Measurements from ENCODE around the gene H1-8.
"Not testable (repeated sequence)": the region's sequence is repeated elsewhere in the genome, so short reads cannot be mapped to it uniquely, and the experiment has no call there.

Gene H1-8, protein sequence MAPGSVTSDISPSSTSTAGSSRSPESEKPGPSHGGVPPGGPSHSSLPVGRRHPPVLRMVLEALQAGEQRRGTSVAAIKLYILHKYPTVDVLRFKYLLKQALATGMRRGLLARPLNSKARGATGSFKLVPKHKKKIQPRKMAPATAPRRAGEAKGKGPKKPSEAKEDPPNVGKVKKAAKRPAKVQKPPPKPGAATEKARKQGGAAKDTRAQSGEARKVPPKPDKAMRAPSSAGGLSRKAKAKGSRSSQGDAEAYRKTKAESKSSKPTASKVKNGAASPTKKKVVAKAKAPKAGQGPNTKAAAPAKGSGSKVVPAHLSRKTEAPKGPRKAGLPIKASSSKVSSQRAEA

DNA sequence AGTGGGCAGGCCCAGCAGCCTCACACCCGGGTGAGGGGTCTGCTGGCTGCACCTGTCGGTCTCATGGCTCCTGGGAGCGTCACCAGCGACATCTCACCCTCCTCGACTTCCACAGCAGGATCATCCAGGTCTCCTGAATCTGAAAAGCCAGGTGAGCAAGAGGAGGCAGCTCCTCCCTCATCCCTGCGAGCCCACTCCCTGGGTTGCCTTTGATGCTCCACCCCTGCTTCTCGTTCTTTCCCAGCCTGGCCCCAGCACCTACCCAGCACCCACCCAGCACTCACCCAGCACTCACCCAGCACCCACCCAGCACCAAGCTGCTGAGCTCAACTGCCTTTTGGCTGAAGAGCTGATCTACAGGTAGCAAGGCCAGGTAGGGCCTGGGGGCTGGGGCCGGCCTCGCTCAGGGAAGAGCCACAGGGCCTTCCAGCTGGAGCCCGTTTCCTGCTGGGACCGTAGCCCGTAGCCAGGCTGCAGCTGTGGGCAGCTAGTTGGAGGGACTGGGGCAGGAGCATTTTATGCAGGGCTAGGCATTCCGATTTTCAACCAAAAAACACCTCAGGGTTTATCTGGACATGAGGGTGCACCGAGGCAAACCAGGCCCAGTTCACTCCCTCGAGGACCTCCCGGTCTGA lies at the start of gene H1-8:
Gene H1-8 (plus strand): TSS at position 20 of the 635 bp plus-strand sequence. CDS start 44 bp downstream, at position 64.
- Mint-ChIP-seq H3K9me3 (no peaks in the 10 kb centered on the region), H3K36me3 (no peaks in the 10 kb centered on the region), H3K4me1 (no peaks in the 10 kb centered on the region), H3K27ac (no peak within 1 kb of the TSS), H3K4me3 (no peak within 1 kb of the TSS), H3K27me3 (peaks cover 0 to 2% of the 10 kb centered on the region in 2 donors)
- DNase-seq (no peak), ATAC-seq (replicated peaks) (no peak)

DNA sequence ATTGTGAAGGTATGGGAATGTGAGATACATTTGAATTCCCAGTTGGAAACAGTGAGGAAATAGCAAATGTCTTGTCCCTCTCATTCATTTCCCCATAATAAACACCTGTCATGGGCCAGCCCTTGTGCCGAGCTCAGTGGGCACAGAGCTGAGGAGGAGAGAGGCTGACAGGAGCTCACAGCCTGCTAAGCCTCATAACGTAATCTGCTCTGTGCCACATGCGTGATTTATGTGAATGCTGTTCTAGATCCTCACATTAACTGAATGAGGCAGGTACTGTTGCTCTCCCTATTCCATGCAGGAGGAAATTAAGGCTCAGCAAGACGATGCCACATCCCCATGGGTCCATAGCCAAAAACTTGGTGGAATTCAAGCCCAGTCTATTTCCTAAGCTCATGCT lies 49.8 kb upstream of the H1-8 start:
- Mint-ChIP-seq H3K27ac (no peak overlapping the region), H3K27me3 (no peaks in the 10 kb centered on the region), H3K9me3 (no peaks in the 10 kb centered on the region), H3K4me1 (peaks cover 2 to 5% of the 10 kb centered on the region in 2 donors), H3K36me3 (peaks cover 14 to 16% of the 10 kb centered on the region in 2 donors), H3K4me3 (no peak overlapping the region)
- ATAC-seq (replicated peaks) = no peak
- DNase-seq = no peak

DNA sequence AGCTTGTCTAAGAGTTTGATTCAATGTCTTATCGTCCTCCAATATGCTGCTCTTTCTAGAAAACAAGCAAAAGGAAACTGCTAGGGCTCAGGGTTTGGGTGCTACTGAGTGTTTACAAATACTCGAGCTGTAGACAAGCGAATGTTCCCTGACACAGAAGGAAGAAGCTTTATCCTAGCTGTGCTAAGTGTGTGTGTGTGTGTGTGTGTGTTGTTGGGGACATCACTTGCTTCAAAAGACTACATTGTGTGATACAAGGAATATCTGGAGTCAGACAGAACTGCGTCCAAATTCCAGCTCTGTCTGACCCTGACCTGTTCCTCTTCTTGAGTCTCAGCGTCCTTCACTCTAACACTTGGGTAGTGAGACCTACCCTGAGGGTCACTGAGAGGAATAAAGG lies 48.5 kb upstream of the H1-8 start:
- ATAC-seq (replicated peaks) = not testable (repeated sequence)

DNA sequence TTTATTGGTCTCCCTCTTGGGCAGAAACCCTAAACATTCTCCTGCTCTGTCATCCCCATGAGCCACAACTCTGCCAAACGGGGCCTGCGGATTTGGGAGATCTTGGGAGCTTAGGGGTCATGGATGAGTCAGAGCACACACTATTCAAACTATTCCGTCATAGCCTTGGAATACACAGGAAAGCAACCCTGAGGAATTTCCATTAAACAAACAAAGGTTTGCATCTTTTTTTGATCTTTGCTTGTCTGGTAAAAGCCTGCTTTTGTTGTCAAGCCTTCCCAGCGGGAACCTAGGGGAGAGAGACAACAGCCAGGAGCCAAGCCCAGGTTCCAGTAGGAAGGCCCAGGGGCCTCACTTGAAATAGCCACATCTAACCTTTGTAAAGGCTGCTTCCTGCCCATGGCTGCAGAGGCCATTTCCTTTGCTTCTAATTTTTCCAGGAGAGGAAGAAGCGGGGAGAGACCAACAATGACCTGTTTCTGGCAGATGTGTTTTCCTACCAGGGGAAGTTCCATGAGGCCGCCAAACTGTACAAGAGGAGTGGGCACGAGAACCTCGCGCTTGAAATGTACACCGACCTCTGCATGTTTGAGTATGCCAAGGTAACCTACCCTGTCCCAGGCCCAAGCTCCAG lies 47.9 kb upstream of the H1-8 start:
- H3K4me3 Mint-ChIP-seq; DNase-seq; ATAC-seq (replicated peaks); H3K27me3 Mint-ChIP-seq; H3K9me3 Mint-ChIP-seq; H3K27ac Mint-ChIP-seq; H3K4me1 Mint-ChIP-seq: not testable (repeated sequence)
- H3K36me3 Mint-ChIP-seq = peaks cover 11 to 13% of the 10 kb centered on the region in 2 donors

More for the DNA sequence above, 48.5 kb upstream of the H1-8 start:
- H3K4me3 Mint-ChIP-seq, H3K27ac Mint-ChIP-seq, H3K9me3 Mint-ChIP-seq, DNase-seq, H3K4me1 Mint-ChIP-seq, H3K27me3 Mint-ChIP-seq: not testable (repeated sequence)
- peaks cover 11 to 13% of the 10 kb centered on the region in 2 donors for H3K36me3 Mint-ChIP-seq

DNA sequence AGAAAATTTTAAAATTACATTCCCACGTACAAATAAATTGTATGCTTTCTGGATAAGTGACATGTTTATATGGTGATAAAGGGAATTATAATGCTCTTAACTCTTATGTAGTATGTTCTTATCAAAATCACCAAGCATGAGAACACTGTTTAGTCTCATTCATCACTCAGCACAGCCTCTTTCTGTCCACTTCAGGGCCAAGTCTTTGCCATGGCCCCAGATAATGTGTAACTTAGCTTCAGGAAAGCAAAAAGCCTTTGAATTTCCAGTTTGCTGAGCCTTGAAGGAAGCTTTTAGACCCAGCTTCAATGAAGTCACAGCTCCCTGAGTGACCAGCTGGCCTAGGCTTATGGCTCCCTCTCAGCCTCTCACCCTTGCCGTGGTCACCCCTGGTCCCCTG lies 45.1 kb upstream of the H1-8 start:
- not testable (repeated sequence) for H3K4me3 Mint-ChIP-seq; H3K4me1 Mint-ChIP-seq; DNase-seq; H3K9me3 Mint-ChIP-seq; ATAC-seq (replicated peaks); H3K27ac Mint-ChIP-seq; H3K27me3 Mint-ChIP-seq
- H3K36me3 Mint-ChIP-seq = peaks cover 11 to 12% of the 10 kb centered on the region in 2 donors

DNA sequence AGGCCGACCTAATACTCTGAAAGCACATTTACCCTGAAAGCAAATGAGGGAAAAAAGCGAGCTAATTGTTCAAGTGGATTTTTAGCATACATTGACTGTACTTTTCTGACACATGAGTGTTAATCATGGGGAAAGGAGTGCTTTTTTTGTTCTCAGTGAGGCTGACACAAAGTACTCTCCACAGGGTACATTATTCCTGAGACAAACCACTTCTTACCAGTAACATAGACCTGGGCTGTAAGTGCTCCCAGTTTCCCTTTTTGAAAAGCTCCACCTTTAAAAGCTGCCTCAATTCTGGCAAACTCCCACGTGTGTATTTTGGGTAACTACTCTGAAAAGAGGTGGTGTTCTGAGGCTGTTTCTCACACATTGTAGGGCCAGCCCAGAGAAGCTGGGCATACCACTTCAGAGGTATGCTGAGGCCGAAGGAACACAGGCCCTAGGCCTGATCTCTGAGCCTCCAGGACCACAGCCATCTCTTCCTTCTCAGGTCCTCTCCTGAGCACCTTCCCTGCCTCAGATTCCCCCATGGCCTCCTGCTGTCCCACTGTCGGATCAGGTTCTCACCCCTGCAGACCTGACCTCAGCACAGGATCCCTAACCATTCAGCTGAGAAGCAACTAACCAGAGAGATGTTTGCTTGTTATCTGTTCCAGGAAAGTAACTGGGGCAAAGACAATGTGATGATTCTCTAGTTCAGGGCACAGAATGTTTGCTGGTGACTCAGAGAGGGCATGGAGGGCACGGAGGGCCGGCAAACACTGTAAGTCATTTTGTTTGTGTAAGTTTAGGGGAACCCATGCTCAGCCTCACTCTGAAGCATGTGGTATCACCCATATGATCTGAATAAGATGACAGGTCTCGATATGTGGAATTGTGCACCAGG lies 44.1 kb upstream of the H1-8 start:
- not testable (repeated sequence) for H3K27me3 Mint-ChIP-seq; H3K27ac Mint-ChIP-seq; H3K4me3 Mint-ChIP-seq; DNase-seq; H3K4me1 Mint-ChIP-seq; ATAC-seq (replicated peaks); H3K9me3 Mint-ChIP-seq
- peaks cover 8 to 12% of the 10 kb centered on the region in 2 donors for H3K36me3 Mint-ChIP-seq

DNA sequence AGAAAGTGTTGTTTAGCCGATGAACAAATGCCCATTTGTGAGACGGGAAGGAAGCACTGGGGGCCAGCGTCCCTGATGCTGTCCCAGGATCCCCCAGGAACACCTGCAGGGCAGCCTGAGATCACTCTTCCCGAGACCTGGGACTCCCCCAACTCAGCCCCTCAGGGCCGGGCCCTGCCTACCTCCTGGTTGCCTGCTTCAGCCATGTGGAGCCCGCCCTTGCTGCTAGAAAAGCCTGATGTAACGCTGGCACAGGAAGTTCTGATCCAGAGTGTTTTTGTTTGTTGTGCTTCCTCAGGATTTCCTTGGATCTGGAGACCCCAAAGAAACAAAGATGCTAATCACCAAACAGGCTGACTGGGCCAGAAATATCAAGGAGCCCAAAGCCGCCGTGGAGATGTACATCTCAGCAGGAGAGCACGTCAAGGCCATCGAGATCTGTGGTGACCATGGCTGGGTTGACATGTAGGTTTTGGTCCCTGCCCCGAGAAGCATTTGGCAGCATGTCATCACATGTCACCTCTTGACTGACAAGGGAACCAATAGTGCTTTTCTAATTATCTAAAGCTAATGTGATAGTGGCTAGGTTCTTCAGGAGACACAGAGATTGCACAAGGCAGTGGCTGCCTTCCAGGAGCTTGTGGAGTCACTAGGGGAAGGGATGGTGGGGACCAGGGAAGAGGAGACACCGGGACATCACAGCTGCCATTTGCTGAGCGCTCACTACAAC lies 43.2 kb upstream of the H1-8 start:
- not testable (repeated sequence) for ATAC-seq (replicated peaks); H3K4me3 Mint-ChIP-seq; H3K27ac Mint-ChIP-seq; H3K9me3 Mint-ChIP-seq; H3K4me1 Mint-ChIP-seq; DNase-seq; H3K27me3 Mint-ChIP-seq
- peaks cover 6 to 13% of the 10 kb centered on the region in 2 donors for H3K36me3 Mint-ChIP-seq

DNA sequence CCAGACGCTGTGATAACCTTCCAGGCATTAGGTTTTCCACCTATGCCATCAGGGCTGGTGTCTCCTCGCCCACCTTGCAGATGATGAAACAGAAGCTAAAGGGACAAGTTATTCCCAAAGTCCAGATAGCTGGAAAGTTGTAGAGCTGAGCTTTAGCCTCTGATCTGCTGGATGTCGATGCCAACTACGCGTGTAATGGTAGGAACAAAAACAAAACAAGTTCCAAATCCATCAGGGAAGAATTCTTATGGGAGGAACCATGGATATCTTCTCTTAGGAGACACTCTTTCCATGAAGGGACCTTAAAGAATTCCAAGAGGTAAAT lies 42.7 kb upstream of the H1-8 start:
- H3K27ac Mint-ChIP-seq = no peak overlapping the region
- H3K4me1 Mint-ChIP-seq = no peaks in the 10 kb centered on the region
- no peaks in the 10 kb centered on the region for H3K27me3 Mint-ChIP-seq
- H3K36me3 Mint-ChIP-seq = peaks cover 6 to 13% of the 10 kb centered on the region in 2 donors
- DNase-seq (no peak), ATAC-seq (replicated peaks) (no peak)
- no peak overlapping the region for H3K4me3 Mint-ChIP-seq
- H3K9me3 Mint-ChIP-seq = no peaks in the 10 kb centered on the region

DNA sequence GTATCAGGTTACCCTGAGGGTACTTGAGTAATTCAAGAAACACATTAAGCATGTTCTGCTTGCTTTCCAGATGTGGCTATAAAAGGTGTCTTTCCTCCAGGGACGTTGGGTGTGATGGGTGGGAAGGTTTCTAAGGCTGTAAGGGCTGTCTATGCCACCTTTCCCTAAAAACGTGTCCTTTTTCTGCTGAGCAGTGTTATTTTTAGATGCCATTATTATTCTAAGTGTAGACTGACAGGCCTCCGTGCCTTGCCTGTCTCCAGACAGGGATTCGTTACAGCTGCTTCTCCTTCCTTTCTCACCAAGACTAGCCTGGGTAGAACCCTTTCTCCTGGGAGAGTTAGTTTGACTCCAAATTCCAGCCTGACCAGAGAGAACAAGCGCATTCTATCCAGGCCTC lies 41.3 kb upstream of the H1-8 start:
- Mint-ChIP-seq H3K27ac (no peak overlapping the region), H3K9me3 (no peaks in the 10 kb centered on the region), H3K4me1 (no peaks in the 10 kb centered on the region), H3K4me3 (no peak overlapping the region), H3K27me3 (no peaks in the 10 kb centered on the region), H3K36me3 (peaks cover 6 to 13% of the 10 kb centered on the region in 2 donors)
- DNase-seq (no peak), ATAC-seq (replicated peaks) (no peak)

DNA sequence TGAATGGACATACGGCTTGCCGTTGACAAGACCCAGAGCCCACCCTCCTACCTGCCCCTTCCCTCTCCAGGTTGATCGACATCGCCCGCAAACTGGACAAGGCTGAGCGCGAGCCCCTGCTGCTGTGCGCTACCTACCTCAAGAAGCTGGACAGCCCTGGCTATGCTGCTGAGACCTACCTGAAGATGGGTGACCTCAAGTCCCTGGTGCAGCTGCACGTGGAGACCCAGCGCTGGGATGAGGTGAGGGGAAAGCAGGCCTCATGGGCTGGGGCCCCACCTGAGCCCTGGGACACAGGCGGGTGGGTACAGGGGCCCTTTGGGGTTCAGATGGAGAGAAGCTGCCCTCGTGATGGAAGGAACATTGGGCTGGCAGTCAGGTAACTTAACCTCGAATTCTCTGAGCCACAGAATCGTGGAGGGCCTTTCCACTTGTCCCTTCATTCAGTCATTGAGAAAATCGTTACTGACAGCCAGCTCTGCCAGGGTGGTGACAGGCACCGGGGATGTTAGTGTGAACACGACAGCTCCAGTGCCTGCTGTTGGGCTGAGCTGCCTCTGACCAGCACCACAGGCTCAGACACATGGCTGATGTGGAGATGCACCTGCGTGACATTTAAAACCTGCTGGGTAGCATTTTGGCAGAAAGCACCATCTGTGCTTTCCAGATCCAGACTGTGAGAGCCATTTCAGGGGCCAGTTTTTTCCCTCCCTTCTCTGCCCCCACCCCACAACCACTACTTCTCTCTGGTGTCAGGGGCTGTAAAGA lies 40.1 kb upstream of the H1-8 start:
- no peak overlapping the region for H3K27ac Mint-ChIP-seq
- DNase-seq = no peak
- H3K27me3 Mint-ChIP-seq = no peaks in the 10 kb centered on the region
- H3K9me3 Mint-ChIP-seq = no peaks in the 10 kb centered on the region
- H3K36me3 Mint-ChIP-seq = peaks cover 11 to 13% of the 10 kb centered on the region in 2 donors
- H3K4me3 Mint-ChIP-seq = no peak overlapping the region
- no peak for ATAC-seq (replicated peaks)
- no peaks in the 10 kb centered on the region for H3K4me1 Mint-ChIP-seq

DNA sequence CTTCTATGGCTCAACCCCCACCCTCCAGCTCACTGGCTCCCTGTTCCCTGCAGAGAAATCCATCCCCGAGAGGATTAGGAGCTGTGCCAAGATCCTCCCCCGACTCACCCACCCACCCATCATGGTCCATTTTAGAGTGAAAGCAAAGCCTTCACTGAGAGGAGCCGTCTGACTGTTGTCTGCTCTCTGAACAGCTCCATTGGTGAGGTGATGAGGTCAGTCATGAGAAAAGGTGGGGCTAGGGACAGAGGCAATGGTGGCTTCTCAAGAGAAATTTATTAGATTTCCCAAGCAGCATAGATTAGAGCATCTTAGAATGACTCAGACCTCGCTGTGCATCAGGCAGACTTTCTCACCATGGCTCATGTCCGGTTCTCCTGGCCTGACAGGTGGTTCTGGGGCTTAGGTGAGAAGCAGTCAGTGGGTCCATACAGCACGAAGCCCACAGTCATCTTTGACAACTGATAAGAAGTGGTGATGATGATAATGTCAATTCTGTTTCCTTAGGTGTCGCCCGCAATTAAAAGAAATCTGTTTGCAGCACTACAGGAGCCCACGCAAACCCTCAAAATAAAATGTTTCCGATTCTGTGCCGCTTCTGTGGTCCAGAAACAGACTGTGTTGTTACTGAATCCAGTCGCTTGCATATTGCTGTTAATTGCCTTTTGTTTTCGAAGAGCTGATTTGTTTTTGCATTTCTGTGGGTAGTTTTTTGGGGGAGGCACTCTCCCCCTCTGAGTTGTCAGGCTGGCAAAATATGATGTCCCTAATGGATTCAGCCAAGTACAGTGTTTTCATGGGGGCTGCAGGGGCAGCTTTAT lies 39.3 kb upstream of the H1-8 start:
- H3K9me3 Mint-ChIP-seq = no peaks in the 10 kb centered on the region
- H3K4me1 Mint-ChIP-seq = no peaks in the 10 kb centered on the region
- H3K27ac Mint-ChIP-seq = no peak overlapping the region
- no peak for DNase-seq
- H3K4me3 Mint-ChIP-seq = no peak overlapping the region
- no peaks in the 10 kb centered on the region for H3K27me3 Mint-ChIP-seq
- ATAC-seq (replicated peaks) = no peak
- peaks cover 11 to 13% of the 10 kb centered on the region in 2 donors for H3K36me3 Mint-ChIP-seq

DNA sequence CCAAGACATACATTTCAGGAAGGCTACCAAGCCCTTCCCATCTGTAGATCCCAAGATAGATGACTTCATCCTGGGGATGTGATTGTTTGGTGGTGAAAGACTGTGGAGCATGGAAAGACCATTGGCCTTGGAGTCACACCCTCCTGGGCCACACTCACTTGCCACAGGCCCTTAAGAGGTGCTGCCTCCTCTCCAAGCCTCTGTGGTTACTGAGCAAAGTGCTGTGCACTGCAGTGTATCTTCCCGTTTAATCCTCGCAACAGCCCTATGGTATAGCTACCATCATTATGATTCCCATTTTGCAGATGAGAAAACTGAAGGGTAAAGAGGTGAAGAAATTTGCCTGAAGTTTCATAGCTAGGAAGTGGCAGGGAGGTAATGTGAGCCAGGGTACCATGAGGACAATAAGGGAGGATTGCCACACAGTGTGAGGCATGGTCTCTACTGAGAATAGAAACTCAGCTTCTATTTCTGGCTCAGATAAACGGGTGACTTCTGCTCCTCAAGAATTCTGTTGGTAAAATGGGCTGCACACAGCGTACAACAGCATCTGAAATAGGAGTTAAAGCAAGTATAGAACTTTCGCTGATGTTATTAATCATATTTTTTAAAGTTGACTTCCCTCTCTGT lies 38.4 kb upstream of the H1-8 start:
- Mint-ChIP-seq H3K9me3 (no peaks in the 10 kb centered on the region), H3K36me3 (peaks cover 11 to 13% of the 10 kb centered on the region in 2 donors), H3K27me3 (no peaks in the 10 kb centered on the region), H3K4me3 (no peak overlapping the region), H3K4me1 (no peaks in the 10 kb centered on the region), H3K27ac (no peak overlapping the region)
- DNase-seq (no peak), ATAC-seq (replicated peaks) (no peak)
